NCI-H146 (cell line): ENCODE measurements around the gene CD22.
"Not testable (repeated sequence)": the region's sequence is repeated elsewhere in the genome, so short reads cannot be mapped to it uniquely, and the experiment has no call there.

Source experiments
- DNase-seq: peaks from one replicate; lab custom pipeline; 2025; lab: John Stamatoyannopoulos, UW

The CD22 gene

DNA sequence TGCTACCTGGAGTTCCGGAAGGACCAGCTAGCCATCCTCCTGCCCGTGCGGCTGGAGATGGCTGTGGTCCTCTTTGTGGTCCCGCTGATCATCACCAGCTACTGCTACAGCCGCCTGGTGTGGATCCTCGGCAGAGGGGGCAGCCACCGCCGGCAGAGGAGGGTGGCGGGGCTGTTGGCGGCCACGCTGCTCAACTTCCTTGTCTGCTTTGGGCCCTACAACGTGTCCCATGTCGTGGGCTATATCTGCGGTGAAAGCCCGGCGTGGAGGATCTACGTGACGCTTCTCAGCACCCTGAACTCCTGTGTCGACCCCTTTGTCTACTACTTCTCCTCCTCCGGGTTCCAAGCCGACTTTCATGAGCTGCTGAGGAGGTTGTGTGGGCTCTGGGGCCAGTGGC, 30.4 kb downstream of the CD22 start:
- DNase-seq, result not testable (repeated sequence)

DNA sequence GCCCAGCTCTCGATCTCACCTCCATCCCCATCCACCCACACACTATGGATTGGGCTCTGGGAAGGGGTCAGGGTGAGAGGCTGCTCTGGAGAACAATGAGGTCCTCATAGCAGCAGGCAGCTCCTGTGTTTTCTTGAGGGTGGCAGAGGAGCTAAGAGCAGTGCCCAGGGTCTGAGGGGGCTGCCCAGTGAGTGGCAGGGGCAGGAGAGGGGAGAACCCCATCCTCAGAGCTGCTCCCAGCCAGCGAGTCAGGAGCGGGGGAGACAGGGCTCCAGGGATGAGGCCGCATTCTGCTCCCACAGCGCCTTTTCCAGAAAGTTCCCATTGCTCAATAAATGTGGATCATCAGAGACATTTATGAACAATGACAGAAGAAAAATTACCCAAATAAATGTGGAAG, 31.1 kb downstream of the CD22 start:
- DNase-seq, result not testable (repeated sequence)

DNA sequence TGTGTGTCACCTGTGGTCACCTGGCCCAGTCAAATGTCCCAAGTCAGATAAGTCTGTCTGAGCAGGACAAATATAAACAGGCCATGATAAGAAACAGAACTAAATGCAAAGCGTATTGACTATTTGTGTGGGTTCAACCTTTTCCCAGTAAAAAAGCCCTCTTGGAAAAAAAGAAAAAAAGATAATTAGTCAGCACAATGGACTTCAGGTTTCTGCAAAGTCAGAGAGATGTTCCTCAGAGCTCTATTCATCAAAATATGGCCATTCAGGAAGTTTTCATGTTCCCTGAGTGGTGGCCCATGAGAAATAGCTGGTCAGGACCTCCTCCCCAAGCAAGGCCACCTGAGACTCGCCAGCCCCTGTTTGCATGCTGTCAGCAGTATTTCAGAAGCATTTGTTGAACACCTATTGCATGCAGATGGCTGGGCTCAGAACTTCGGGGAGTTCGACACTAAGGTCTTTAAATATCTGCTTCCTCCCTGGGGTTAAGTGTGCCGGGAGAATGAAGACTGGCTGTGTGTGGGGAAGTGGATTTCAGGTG, 32.0 kb downstream of the CD22 start:
- no peak for DNase-seq

DNA sequence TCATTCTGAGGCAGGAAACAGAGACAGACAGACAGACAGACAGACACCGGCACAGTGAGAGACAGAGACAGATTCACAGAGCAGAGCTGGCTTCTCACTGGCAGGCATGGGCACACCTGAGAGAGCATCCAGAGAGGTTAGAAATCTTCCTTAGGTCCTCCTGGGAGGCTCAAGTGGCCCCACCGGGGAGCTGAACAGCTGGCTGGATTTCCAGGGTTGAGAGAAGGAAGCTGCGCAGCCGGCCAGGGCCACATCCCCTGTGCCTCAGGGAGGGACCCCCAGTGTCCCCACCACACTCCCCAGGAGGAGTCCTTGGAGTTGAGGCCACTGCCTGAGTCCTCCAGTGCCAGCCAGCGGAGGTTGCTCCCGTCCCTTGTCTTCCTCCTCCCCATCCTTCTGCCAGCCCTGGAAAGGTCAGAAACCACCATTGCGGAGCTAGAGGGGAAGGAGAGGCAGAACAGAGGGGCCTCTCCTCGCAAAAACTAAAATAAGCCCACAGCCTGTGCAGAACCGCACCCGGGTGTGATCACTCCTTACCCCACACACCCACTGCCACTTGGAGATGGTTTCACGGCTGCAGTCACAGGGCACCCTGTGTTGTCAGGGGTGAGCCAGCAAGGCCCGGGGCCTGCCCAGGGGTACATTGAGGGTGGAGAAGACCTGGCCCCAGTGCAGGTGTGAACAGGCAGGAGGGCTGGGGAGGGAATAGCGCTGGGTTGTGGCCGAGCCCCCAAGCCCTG, 33.4 kb downstream of the CD22 start:
- DNase-seq, result no peak

DNA sequence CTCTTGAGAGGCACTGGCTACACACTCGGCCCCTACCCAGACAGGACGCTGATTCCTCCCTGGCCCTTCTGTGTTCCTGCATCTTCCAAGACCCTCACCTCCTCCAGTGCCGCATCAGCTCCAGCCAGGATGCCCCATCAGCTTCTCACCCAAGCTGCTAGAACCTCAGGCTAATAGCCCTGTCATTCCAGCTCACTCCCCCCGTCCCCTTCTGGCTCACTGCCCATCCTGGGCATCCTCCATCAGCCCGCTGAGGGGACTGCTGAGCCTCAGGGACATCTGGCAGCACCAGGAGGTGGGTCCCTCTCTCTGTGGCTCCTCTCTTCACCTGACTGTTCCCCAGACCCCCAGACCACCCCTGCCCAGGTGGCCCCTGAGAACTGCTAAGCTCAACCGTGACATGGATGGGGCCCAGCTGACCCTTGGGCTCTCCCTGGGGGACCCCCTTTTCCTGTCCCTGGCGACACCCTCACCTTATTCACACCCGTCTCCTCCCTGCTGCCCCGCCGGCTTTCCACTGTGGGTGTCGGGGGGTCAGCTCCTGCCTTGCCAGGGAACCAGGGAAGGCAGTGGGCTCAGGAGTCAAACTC, 34.1 kb downstream of the CD22 start:
- no peak for DNase-seq

DNA sequence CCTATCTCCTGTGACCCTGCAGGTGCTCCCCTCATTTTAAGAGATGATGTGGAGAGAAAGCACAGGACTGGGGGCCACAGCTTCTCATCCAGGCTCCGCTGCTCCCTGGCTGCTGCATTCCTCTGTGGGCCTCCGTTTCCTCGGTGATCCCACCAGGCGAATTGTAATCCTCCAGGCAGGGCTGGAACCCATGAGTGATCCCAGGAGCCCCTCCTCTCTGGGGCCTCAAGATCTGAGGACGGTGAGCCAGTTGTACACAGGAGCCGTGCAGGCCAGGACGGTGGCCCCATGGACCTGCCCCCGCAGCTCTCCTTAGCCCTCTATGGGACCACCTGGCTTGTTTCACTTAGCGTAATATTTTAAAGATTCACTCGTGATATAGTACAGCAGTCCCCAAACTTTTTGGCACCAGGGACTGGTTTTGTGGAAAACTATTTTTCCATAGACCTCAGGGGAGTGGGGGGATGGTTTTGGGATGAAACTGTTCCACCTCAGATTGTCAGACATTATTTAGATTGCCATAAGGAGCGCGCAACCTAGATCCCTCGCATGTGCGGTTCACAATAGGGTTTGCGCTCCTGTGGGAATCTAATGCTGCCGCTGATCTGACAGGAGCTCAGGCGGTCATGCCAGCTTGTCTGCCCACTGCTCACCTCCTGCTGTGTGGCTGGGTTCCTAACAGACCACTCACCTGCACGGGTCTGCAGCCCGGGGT, 34.9 kb downstream of the CD22 start:
- DNase-seq, result no peak

DNA sequence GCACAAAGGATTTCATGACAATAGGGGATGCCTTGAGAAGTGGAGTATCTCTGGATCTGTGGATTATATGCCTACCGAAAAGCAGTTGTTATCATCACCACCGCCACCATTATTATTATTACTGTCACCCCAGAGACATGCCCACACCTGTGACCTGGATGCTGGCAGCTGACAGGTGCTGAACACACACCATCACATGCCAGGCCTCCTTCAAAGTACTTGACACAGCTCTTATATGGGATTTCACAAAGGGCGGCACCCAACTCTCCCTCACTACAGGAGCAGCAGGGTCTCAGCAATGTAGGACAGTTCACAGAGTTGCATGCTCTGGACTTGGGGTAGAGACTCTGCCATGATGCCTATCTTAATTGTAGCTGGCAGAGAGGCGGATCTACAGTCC, 36.3 kb downstream of the CD22 start:
- no peak for DNase-seq

DNA sequence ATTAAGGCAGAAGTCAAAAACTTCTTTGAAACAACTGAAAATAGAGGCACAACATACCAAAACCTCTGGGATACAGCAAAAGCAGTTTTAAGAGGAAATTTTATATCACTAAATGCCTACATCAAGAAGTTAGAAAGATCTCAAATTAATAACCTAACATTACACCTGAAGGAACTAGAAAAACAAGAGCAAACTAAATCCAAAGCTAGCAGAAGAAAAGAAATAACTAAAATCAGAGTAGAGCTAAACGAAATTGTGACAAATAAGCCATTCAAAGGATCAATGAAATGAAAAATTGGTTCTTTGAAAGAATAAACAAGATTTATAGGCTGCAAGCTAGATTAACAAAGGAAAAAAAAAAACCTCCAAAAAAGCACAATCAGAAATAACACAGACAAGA, 39.4 kb downstream of the CD22 start:
- DNase-seq, result no peak

DNA sequence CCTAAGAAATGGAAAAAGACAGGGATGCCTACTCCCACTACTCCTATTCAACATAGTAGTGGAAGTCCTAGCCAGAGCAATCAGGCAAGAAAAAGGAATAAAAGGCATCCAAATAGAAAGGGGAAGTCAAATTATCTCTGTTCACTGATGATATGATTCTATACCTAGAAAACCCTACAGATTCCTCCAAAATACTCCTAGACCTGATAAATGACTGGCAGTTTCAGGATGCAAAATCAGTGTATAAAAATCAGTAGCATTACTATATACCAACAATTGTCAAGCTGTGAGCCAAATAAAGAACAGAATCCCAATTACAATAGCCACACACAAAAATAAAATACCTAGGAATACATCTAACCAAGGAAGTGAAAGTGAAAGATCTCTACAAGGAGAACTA, 40.5 kb downstream of the CD22 start:
- DNase-seq, result no peak

DNA sequence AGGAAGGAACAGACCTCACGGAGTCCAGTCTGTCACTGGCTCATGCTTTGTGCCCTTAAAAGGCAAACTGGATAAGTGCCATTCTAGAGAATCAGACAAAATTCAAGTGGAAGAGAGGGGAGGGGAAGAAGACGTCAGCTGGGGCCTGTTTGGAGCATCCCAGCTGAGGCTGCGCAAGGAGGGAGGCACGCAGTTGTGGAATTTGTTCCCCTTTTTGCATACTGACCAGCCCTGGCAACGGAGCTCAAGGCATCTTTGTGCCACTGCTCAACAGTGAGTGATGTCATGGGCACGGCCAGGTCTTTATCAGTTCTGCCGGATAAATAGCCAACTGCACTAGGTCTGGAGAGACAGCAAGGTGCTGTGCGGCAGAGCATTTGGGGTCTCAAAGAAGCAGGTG, 41.7 kb downstream of the CD22 start, which contains the start of gene GPR42:
Gene GPR42, plus strand, starts transcription at position 347 of the 400 bp plus-strand sequence. CDS start 292 bp downstream, outside the sequence.
- DNase-seq, result no peak

DNA sequence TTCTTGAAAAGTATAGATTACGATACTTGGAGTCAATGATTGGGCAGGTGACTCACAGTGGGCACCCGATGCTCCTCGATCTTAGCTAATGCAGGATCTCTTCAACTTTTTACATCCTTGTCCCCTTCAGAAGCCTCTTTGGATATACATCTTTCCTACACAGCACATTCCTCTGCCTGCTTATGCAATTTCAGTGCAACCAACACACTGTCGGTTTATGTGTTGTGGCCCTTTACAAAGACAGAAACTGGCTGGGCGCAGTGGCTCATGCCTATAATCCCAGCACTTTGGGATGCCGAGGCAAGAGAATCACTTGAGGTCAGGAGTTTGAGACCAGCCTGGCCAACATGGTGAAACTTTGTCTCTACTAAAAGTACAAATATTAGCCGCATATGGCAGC, 44.5 kb downstream of the CD22 start:
- no peak for DNase-seq

DNA sequence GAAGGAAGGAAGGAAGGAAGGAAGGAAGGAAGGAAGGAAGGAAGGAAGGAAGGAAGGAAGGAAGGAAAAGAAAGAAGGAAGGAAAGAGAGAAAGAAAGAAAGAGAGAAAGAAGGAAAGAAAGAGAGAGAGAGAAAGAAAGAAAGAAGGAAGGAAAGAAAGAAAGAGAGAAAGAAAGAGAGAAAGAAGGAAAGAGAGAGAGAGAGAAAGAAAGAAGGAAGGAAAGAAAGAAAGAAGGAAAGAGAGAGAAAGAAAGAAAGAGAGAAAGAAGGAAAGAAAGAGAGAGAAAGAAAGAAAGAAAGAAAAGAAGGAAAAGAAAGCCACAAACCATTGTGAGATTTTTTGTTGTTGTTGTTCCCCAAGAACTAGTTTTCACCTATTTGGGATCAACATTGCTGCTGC, 45.0 kb downstream of the CD22 start:
- not testable (repeated sequence) for DNase-seq

DNA sequence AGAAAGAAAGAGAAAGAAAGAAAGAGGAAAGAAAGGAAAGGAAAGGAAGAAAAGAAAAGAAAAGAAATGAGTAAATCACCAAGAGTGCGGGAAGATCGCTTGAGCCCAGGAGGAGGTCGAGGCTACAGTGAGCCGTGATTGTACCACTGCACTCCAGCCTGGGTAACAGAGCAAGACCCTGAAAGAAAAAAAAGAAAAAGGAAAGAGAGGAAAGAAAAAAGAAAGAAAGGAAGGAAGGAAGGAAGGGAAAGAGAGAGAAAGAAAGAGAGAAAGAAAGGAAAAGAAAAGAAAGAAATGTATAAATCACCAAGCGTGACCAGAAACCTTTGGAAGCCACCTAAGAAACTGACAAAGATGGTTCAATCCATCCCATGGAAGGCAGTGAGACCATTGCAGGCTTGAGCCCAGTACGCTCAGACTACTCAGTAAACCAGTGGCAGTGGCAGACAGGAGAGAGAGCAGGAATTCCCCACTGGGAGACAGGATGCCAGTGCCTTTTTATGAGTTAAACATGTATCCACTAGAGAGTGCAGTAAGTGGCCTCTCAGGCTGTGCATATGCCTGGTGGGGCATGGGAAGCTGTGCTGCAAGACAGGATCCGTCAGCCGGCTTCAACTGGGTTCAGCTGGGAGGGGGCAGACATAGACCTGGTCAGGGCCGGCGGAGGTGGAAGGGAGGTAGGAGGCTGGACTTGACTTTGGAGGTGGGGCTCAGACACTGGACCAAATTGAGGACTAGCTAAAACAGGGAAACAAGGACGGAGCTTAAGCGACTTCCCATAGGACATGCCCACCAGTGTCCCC, 46.7 kb downstream of the CD22 start:
- no peak for DNase-seq

DNA sequence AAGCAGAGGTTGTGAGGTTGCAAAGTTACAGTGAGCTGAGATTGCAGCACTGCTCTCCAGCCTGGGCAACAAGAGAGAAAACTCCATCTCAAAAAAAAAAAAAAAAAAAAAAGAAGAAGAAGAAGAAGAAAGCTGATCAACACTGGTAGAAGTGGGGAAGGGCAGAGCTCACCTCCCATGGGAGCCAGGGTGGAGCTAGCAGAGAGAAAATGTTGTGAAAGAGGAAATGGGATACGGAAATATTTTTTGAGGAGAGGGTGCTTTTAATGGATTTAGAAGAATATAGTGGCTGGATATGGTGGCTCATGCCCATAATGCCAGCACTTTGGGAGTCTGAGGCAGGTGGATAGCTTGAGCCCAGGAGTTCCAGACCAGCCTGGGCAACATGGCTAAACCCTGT, 48.7 kb downstream of the CD22 start:
- DNase-seq, result no peak

DNA sequence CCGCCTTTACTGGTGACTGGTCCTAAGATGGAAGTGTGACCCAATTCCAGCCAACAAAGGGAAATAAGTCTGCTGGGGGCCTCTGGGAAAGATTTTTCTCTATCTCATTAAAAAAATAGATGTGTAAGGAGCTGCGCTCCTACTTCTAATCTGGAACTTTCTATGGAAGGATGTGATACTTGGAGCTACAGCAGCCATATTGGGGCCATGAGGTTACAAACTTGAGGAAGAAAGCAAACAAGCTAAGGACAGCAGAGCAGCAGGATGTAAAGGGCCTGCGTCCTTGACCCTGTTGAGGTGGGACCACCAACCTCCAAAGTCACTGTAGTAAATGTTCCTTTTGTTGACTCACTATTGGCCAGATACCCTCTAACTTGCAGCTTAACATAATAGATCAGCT, 49.4 kb downstream of the CD22 start:
- no peak for DNase-seq

DNA sequence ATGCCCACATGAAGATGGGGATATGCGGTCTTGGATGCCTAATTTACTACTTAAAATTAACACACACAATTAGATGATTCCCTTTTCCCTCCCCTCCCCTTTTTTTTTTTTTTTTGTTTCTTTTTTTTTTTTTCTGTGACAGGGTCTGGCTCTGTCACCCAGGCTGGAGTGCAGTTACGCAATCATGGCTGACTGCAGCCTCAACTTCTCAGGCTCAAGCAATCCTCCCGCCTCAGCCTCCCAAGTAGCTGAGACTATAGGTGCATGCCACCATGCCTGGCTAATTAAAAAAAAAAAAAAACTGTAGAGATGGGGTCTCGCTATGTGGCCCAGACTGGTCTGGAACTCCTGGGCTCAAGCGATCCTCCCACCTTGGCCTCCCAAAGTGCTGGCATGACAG, 50.6 kb downstream of the CD22 start:
- DNase-seq, result not testable (repeated sequence)

DNA sequence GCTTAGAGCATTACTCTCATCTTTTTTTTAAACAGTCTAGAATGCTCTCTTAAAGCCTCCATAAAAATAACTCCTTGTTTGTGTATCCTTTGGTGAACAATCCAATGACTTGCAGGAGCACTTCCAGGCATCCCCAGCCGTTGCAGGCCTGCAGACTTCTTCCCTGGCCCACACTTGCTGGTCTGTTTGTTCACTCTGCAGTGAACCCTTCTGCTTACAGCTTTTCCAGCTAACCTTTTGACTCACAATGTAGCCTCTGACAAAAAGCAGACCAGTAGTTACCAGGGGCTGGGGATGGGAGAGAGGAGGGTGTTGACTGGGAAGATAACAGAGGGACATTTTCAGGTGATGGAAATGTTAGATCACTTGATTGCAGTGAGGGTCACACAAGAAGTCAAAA, 51.0 kb downstream of the CD22 start:
- no peak for DNase-seq

DNA sequence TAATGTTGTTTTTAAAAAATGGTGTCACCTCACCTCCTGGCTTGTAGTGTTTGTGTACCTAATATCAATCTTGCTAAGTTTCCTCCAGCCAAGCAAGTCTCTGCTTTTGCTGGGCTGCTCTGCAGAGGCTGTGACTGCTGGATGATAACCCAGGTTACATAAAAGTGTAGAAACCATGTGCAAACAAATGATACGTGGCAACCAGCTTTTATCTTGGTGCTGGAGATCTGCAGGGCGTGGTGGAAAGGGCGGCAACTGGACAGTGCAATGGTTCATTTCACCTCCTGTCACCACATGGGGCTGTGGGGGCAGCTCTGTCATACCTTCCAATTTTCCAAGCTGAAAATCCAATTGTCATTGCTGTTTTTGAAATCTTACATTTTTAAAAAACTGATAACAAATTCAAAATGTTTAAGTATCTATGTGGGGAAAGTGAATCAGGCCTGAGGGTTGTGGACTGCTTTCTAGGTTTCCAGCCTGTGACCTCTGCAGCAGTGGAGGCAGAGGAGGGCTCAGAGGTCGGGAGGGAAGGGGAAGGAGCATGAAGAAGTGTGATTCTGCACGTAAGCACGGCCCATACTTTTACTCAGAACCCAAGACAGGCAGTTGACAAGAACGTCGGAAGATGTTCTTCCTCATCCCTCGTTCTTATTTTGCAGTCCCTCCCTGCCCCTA, 51.6 kb downstream of the CD22 start:
- DNase-seq, result no peak

DNA sequence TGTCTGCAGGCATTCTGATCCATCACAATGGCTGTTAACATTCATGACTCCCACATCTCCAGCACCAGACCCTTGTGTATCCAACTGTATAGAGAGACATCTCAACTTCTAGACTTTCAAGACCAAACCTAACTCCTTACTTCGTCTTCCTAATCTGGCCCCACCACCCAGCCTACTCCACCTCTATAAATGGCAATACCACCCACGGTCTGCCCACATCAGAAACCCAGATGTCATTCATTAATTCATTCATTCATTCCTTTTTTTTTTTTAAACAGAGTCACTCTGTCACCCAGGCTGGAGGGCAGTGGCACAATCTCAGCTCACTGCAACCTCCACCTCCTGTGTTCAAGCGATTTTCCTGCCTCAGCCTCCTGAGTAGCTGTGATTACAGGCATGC, 52.3 kb downstream of the CD22 start:
- DNase-seq, result no peak

DNA sequence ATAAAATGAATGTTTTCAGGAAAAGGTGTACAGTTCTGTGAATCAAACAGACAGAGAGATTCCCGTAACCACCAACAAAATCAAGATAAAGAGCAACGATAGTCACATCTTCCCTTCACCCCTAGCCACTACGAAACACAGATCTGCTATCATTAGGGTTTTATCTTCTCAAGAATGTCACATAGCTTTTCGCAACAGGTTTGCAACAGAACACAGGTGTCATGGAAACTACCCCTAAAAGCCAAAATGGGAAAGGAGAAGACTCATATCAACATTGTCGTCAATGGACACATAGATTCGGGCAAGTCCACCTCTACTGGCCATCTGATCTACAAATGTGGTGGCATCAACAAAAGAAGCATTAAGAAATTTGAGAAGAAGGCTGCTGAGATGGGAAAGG, 52.9 kb downstream of the CD22 start:
- no peak for DNase-seq

DNA sequence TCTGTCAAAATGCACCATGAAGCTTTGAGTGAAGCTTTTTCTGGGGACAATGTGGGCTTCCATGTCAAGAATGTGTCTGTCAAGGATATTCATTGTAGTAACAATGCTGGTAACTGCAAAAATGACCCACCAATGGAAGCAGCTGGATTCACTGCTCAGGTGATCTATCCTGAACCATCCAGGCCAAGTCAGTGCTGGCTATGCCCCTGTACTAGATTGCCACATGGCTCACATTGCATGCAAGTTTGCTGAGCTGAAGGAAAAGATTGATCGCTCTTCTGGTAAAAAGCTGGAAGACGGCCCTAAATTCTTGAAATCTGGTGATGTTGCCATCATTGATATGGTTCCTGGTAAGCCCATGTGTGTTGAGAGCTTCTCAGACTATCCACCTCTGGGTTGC, 54.5 kb downstream of the CD22 start:
- no peak for DNase-seq
